AG09319 (cell line): ENCODE measurements around the gene BAIAP2L2.

ENCODE experiments used
- DNase-seq: peaks from one replicate; pipeline ENCODE4 v3.0.0-alpha.2; 2010; ENCODE audit warnings: low read depth; ENCODE audit errors: extremely low read depth
- CTCF ChIP-seq: IDR thresholded peaks from 2 replicates; pipeline ENCODE4 v1.5.1; 2011; ENCODE audit warnings: low read depth, mild to moderate bottlenecking, inconsistent platforms, low read length, moderate library complexity

BAIAP2L2 gene

GRCh38 chr22:38086942-38087341 is 23.5 kb downstream of the BAIAP2L2 start:
- no peak for TF ChIP-seq CTCF
- DNase-seq = no peak

- DNase-seq = no peak
- no peak for TF ChIP-seq CTCF
Measured at GRCh38 chr22:38086001-38086845, 24.3 kb downstream of the BAIAP2L2 start.

- TF ChIP-seq CTCF = no peak
- no peak for DNase-seq
Measured at GRCh38 chr22:38085501-38085900, 25.0 kb downstream of the BAIAP2L2 start.

- DNase-seq = no peak
- no peak for TF ChIP-seq CTCF
Measured at GRCh38 chr22:38085056-38085455, 25.4 kb downstream of the BAIAP2L2 start.

GRCh38 chr22:38083931-38084631 is 26.4 kb downstream of the BAIAP2L2 start, which contains the start of gene SLC16A8:
TSS of gene SLC16A8 (minus strand) at chr22:38084184. CDS start at chr22:38082873, 1,311 bp downstream.
- no peak for DNase-seq
- TF ChIP-seq CTCF = no peak

GRCh38 chr22:38082986-38083710 is 27.3 kb downstream of the BAIAP2L2 start:
- TF ChIP-seq CTCF = no peak
- DNase-seq = no peak
